SK-N-SH (cell line): Measurements from ENCODE around the gene USP22. TPM values are rescaled to one million over a fixed set of nuclear protein-coding genes. Genes with fewer than 3 reads are reported as not detected.

Experiments used
- CTCF ChIA-PET: fragments of 300-600, 350-600 bp; formaldehyde crosslinking; extraction: SDS; loops from one replicate; lab custom pipeline; 2021; lab: Yijun Ruan, JAX
- POLR2A ChIA-PET: fragments of 350-600 bp; sonication (Branson Sonifier 250); formaldehyde crosslinking; extraction: SDS; loops from one replicate; lab custom pipeline; 2020; ENCODE audit warnings: antibody characterized with exemption, inconsistent platforms; lab: Yijun Ruan, JAX
- DNase-seq: peaks from one replicate; pipeline ENCODE4 v3.0.0; 2012
- H2AFZ ChIP-seq: fragments of 200-600 bp; sonication (generic); 2 replicates; pipeline ENCODE4 v1.8.1; 2016; ENCODE audit warnings: antibody characterized with exemption, mild to moderate bottlenecking, low read depth
- H3F3A ChIP-seq: fragments of 200-600 bp; sonication (generic); replicated peaks from 2 replicates; pipeline ENCODE3; 2016; ENCODE audit warnings: antibody characterized with exemption, mild to moderate bottlenecking; ENCODE audit not compliant: insufficient read depth
- H3K27ac ChIP-seq, 2 experiments: fragments of 200-500 bp in 1 of 2; fragments of 200-600 bp in 1 of 2; sonication (Bioruptor generic) in 1 of 2; sonication (generic), shearing (Covaris generic) in 1 of 2; 2 replicates each; pipeline versions ENCODE4 v1.5.1 to v1.6.1; 2014 to 2016; ENCODE audit warnings: low read depth in 2 of 2, inconsistent platforms in 1 of 2, low read length in 1 of 2, mild to moderate bottlenecking in 1 of 2, mixed read lengths in 1 of 2
- H3K27me3 ChIP-seq: fragments of 200-600 bp; sonication (generic), shearing (Covaris generic); 2 replicates; pipeline ENCODE4 v1.6.1; 2016; ENCODE audit warnings: mixed run types; ENCODE audit not compliant: insufficient read depth
- H3K36me3 ChIP-seq, 2 experiments: fragments of 200-500 bp in 1 of 2; fragments of 200-600 bp in 1 of 2; sonication (Bioruptor generic) in 1 of 2; sonication (generic) in 1 of 2; replicated peaks in 1 of 2; 2 replicates each; pipeline versions ENCODE3 to v1.5.1; 2014 to 2016; ENCODE audit warnings: low read length in 1 of 2, mild to moderate bottlenecking in 1 of 2; ENCODE audit not compliant: insufficient read depth in 2 of 2, control insufficient read depth in 1 of 2
- H3K4me1 ChIP-seq, 2 experiments: fragments of 200-500 bp in 1 of 2; fragments of 200-600 bp in 1 of 2; sonication (Bioruptor generic) in 1 of 2; sonication (generic), shearing (Covaris generic) in 1 of 2; 2 replicates each; pipeline versions ENCODE4 v1.5.1 to v1.6.1; 2014 to 2016; ENCODE audit warnings: low read depth in 1 of 2, low read length in 1 of 2, mixed run types in 1 of 2; ENCODE audit not compliant: insufficient read depth in 2 of 2, control insufficient read depth in 1 of 2
- H3K4me2 ChIP-seq: fragments of 200-600 bp; sonication (generic), shearing (Covaris generic); 2 replicates; pipeline ENCODE4 v1.6.1; 2017; ENCODE audit warnings: mixed run types
- H3K4me3 ChIP-seq, 2 experiments: fragments of 200-500 bp in 1 of 2; fragments of 200-600 bp in 1 of 2; sonication (Bioruptor generic) in 1 of 2; sonication (generic), shearing (Covaris generic) in 1 of 2; 2 replicates each; pipeline versions ENCODE4 v1.5.1 to v1.8.1; 2014 to 2016; ENCODE audit warnings: low read depth in 2 of 2, inconsistent platforms in 1 of 2, low read length in 1 of 2, mild to moderate bottlenecking in 1 of 2, mixed read lengths in 1 of 2, moderate library complexity in 1 of 2
- H3K79me2 ChIP-seq: fragments of 200-600 bp; sonication (generic); 2 replicates; pipeline ENCODE4 v1.8.1; 2017; ENCODE audit warnings: mild to moderate bottlenecking; ENCODE audit not compliant: insufficient read depth
- H3K9ac ChIP-seq: fragments of 200-600 bp; sonication (generic); 2 replicates; pipeline ENCODE4 v1.6.1; 2017; ENCODE audit warnings: mixed run types
- H3K9me2 ChIP-seq: fragments of 200-600 bp; sonication (generic); 2 replicates; pipeline ENCODE4 v1.6.1; 2017; ENCODE audit warnings: mixed run types
- H3K9me3 ChIP-seq: fragments of 200-600 bp; sonication (generic); 2 replicates; pipeline ENCODE4 v1.6.1; 2017; ENCODE audit warnings: mixed run types, mild to moderate bottlenecking, moderate library complexity
- H4K20me1 ChIP-seq: fragments of 200-600 bp; sonication (generic); 2 replicates; pipeline ENCODE4 v1.6.1; 2017; ENCODE audit warnings: mild to moderate bottlenecking, mixed run types; ENCODE audit not compliant: insufficient read depth
- CHD2 ChIP-seq: fragments of 150-350 bp; IDR thresholded peaks from 2 replicates; pipeline ENCODE4 v1.6.1; 2018; ENCODE audit warnings: low read length; ENCODE audit not compliant: partially characterized antibody
- ELF1 ChIP-seq: IDR thresholded peaks from 2 replicates; pipeline ENCODE4 v1.4.0; 2012
- FOSL2 ChIP-seq: IDR thresholded peaks from 2 replicates; pipeline ENCODE4 v1.4.0; 2012; ENCODE audit warnings: low read depth, mild to moderate bottlenecking, moderate library complexity, borderline replicate concordance
- GABPA ChIP-seq: IDR thresholded peaks from 2 replicates; pipeline ENCODE4 v1.4.0; 2012; ENCODE audit warnings: low read depth, mild to moderate bottlenecking
- GATA2 ChIP-seq: sonication (generic); formaldehyde crosslinking; IDR thresholded peaks from 2 replicates; pipeline ENCODE4 v1.5.0; 2020; ENCODE audit warnings: mild to moderate bottlenecking, missing genetic modification reagents
- MAX ChIP-seq: IDR thresholded peaks from 2 replicates; pipeline ENCODE4 v1.4.0; 2012; ENCODE audit warnings: low read depth
- MXI1 ChIP-seq: IDR thresholded peaks from 2 replicates; pipeline ENCODE4 v1.6.1; 2012; ENCODE audit warnings: mild to moderate bottlenecking, low read depth, low read length, improper control_type of control experiment
- NFIC ChIP-seq: IDR thresholded peaks from 2 replicates; pipeline ENCODE4 v1.4.0; 2012; ENCODE audit warnings: borderline replicate concordance
- NRF1 ChIP-seq: IDR thresholded peaks from 2 replicates; pipeline ENCODE4 v1.6.1; 2012; ENCODE audit warnings: low read depth, mild to moderate bottlenecking, low read length
- POLR2AphosphoS5 ChIP-seq: IDR thresholded peaks from 2 replicates; pipeline ENCODE4 v1.6.1; 2012; ENCODE audit warnings: low read depth, low read length
- SIN3A ChIP-seq: IDR thresholded peaks from 2 replicates; pipeline ENCODE4 v1.6.1; 2012; ENCODE audit warnings: low read depth, mild to moderate bottlenecking, low read length, moderate library complexity, borderline replicate concordance
- TAF1 ChIP-seq: IDR thresholded peaks from 2 replicates; pipeline ENCODE4 v1.6.1; 2012; ENCODE audit warnings: low read depth, mild to moderate bottlenecking, low read length, moderate library complexity, borderline replicate concordance
- TEAD4 ChIP-seq: IDR thresholded peaks from 2 replicates; pipeline ENCODE4 v1.4.0; 2012; ENCODE audit warnings: mild to moderate bottlenecking, borderline replicate concordance; ENCODE audit not compliant: insufficient read depth
- ZBTB33 ChIP-seq: IDR thresholded peaks from 2 replicates; pipeline ENCODE4 v1.4.0; 2012; ENCODE audit warnings: low read depth, borderline replicate concordance
- WGBS: methylation state at CpG from one replicate; pipeline ENCODE4 v1.1.6; 2017; ENCODE audit warnings: low lambda C conversion rate; 5-methylcytosine and 5-hydroxymethylcytosine counted together
- polyA plus RNA-seq, 3 experiments: library from polyadenylated mRNA; depleted of rRNA; stranded (reverse); fragments of >200 nt; gene quantifications; 2 replicates each; pipeline ENCODE4 v1.2.3, GENCODE V29; 2012
- TF ChIP-seq, protein P1 (sequence below): fragments of 150-350 bp; IDR thresholded peaks from 2 replicates; pipeline ENCODE4 v1.6.1; 2017; ENCODE audit warnings: antibody characterized with exemption, low read length, low read depth, borderline replicate concordance
- TF ChIP-seq, protein P2 (sequence below): IDR thresholded peaks from 2 replicates; pipeline ENCODE4 v1.6.1; 2012; ENCODE audit warnings: mild to moderate bottlenecking, low read depth, low read length, moderate library complexity

USP22 gene
- 142 and 172 TPM in 2 replicates for polyA plus RNA-seq (2012; rRNA removed)
- polyA plus RNA-seq (2012; cell fraction: cytosol; rRNA removed), result 114 and 137 TPM in 2 replicates
- 193 and 215 TPM in 2 replicates for polyA plus RNA-seq (2012; cell fraction: nucleus; rRNA removed)

- ChIA-PET CTCF (interaction anchor here (1.3 to 3.4 kb wide), 12 partner anchors 8 to 469 kb away, joined by 3 to 23 read pairs (median 7); no protein-coding TSS in a partner anchor), POLR2A (interaction anchor here (0.6 to 3.9 kb wide), 13 partner anchors 9 to 510 kb away, joined by 3 to 35 read pairs (median 3); no protein-coding TSS in a partner anchor)
- no peaks in the 10 kb centered on the region for H3K9me2 ChIP-seq
- H3K79me2 ChIP-seq, result peaks cover 49% of the 10 kb centered on the region
- 0% methylated on average over 26 of the region's 91 CpGs for WGBS
- H3K9ac ChIP-seq, result peak within 1 kb of the TSS; percentile 100
- peak within 1 kb of the TSS; percentile 93 for H3K4me2 ChIP-seq
- H4K20me1 ChIP-seq, result peaks cover 45% of the 10 kb centered on the region
- peaks cover 5 to 13% of the 10 kb centered on the region in 2 experiments for H3K36me3 ChIP-seq
- peak within 1 kb of the TSS; percentile 91 for H2AFZ ChIP-seq
- H3K4me3 ChIP-seq, result peak within 1 kb of the TSS; percentile 82 to 99
- peak; percentile 92 for DNase-seq
- no peaks in the 10 kb centered on the region; the same call in 1 of the 2 replicates for H3K9me3 ChIP-seq
- peaks cover 23% of the 10 kb centered on the region for H3F3A ChIP-seq
- H3K27me3 ChIP-seq, result no peaks in the 10 kb centered on the region
- peak; percentile 91 for TF ChIP-seq CHD2
- TF ChIP-seq TEAD4, result no peak
- TF ChIP-seq SIN3A, result peak; percentile 42; the same call in 1 of the 2 replicates
- TF ChIP-seq, protein P1, sequence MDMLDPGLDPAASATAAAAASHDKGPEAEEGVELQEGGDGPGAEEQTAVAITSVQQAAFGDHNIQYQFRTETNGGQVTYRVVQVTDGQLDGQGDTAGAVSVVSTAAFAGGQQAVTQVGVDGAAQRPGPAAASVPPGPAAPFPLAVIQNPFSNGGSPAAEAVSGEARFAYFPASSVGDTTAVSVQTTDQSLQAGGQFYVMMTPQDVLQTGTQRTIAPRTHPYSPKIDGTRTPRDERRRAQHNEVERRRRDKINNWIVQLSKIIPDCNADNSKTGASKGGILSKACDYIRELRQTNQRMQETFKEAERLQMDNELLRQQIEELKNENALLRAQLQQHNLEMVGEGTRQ, result no peak
- TF ChIP-seq POLR2AphosphoS5, result peak; percentile 76; the same call in 1 of the 2 replicates
- TF ChIP-seq, protein P2, sequence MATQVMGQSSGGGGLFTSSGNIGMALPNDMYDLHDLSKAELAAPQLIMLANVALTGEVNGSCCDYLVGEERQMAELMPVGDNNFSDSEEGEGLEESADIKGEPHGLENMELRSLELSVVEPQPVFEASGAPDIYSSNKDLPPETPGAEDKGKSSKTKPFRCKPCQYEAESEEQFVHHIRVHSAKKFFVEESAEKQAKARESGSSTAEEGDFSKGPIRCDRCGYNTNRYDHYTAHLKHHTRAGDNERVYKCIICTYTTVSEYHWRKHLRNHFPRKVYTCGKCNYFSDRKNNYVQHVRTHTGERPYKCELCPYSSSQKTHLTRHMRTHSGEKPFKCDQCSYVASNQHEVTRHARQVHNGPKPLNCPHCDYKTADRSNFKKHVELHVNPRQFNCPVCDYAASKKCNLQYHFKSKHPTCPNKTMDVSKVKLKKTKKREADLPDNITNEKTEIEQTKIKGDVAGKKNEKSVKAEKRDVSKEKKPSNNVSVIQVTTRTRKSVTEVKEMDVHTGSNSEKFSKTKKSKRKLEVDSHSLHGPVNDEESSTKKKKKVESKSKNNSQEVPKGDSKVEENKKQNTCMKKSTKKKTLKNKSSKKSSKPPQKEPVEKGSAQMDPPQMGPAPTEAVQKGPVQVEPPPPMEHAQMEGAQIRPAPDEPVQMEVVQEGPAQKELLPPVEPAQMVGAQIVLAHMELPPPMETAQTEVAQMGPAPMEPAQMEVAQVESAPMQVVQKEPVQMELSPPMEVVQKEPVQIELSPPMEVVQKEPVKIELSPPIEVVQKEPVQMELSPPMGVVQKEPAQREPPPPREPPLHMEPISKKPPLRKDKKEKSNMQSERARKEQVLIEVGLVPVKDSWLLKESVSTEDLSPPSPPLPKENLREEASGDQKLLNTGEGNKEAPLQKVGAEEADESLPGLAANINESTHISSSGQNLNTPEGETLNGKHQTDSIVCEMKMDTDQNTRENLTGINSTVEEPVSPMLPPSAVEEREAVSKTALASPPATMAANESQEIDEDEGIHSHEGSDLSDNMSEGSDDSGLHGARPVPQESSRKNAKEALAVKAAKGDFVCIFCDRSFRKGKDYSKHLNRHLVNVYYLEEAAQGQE, result 0 out of 2 replicates have a peak, but pooled peaks have one; percentile 43
- no peak for TF ChIP-seq GABPA
- TF ChIP-seq ELF1, result no peak
- peak; percentile 4; the same call in 1 of the 2 replicates for TF ChIP-seq GATA2 (CRISPR knock-in tag)
- TF ChIP-seq NFIC, result peak; percentile 61
- no peak for TF ChIP-seq FOSL2
- peak; percentile 16; the same call in 1 of the 2 replicates for TF ChIP-seq MXI1
- TF ChIP-seq MAX, result 0 out of 2 replicates have a peak, but pooled peaks have one; percentile 16
- TF ChIP-seq NRF1, result peak; percentile 75
- peak; percentile 86 for TF ChIP-seq TAF1
- TF ChIP-seq ZBTB33, result peak; percentile 70; the same call in 1 of the 2 replicates
- peak within 1 kb of the TSS; percentile 97 to 98 for H3K27ac ChIP-seq
- peaks cover 10 to 12% of the 10 kb centered on the region in 2 experiments; a peak in 3 of 4 replicates for H3K4me1 ChIP-seq
Measured at GRCh38 chr17:21042458-21043295, at the start of gene USP22. Gene USP22 (minus strand): TSS chr17:21043011. CDS start chr17:21042835, 176 bp downstream.
